ENCODE results near the gene MYL12A.

Gene MYL12A

DNA sequence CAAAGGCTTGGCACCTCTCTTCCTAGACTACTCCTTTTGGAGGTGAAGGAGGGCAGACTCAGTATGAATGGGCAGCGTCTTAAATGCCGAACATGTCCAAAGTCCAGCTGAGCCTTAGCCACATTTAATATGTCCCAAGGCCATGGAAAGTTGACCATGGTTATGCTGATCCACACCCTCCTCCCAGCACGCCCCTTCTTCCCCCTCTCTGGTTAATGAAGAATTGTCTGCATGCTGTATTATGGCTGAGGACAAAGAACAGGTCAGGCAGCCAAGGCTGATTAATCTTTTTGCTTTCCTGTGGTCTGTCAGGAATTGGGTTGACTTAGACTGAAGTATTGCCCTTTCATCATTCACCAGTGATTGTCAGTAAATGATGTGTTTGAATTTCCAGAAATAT lies 22.0 kb upstream of the MYL12A start:
- no peak for DNase-seq (ENCODE audit: low spot score)

DNA sequence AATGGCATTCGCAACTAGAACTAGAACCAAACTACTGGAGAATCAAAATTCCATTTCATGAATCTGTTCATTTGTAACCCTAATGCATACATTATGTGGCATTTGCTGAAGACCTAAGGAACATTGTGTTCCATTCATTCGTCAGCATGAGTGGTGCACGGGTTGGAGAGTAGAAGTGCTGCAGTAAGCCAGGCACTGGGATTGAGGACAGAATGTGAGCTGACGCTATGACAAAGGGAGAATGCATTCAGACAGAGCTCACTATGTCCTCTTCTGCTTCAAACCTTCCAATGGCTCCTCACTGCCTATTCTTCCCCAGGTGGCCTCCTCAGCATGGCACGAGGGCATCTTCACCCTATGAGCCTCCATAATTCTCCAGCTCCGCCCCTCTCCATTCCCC lies 21.6 kb upstream of the MYL12A start:
- DNase-seq (ENCODE audit: low spot score), result no peak

DNA sequence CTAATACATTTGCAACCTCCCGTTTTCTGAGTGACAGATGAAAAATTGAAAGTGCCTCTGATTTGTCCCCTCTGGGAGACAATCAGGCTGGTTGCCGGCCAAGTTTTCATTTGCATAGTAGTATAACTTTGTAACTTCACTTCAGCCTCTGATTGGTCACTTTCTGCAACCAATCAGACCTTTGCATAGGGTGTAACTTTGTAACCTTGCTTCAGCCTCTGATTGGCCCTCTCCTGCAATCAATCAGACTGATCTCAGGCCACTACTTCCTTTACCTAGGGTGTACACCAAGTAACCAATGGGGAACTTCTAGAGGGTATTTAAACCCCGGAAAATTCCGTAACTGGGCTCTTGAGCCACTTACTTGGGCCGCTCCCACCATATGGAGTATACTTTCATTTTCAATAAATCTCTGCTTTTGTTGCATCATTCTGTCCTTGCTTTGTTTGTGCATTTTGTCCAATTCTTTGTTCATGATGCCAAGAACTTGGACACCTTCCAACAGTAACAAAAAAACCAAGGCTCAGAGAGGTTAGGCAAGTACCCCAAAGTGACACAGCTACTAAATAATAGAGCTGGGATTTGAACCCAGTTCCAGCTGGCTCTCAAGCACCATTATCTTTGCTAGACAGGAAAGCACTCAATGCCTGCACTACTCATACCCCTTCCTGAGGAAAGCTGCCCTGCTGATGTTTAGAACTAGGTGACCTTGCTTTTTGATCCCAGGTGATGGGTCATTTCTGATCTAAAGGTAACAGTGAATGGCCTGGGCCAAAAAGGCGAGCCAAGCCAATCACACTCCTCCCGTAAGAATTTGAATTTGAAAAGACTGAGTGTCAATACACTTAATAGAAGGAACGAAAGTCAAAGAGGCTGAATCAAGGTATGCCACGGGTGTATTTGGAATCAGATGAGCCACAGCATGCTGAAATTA lies 16.9 kb upstream of the MYL12A start:
- peak; percentile 37 for DNase-seq (ENCODE audit: low spot score)

GRCh38 chr18:3233004-3233403 lies 14.6 kb upstream of the MYL12A start:
- DNase-seq (ENCODE audit: low spot score), result no peak

GRCh38 chr18:3233433-3234168 lies 14.0 kb upstream of the MYL12A start:
- DNase-seq (ENCODE audit: low spot score), result no peak

GRCh38 chr18:3234457-3234856 lies 13.1 kb upstream of the MYL12A start:
- no peak for DNase-seq (ENCODE audit: low spot score)

- no peak for DNase-seq (ENCODE audit: low spot score)
These were observed 11.8 kb upstream of the MYL12A start for GRCh38 chr18:3235846-3236245.

DNA sequence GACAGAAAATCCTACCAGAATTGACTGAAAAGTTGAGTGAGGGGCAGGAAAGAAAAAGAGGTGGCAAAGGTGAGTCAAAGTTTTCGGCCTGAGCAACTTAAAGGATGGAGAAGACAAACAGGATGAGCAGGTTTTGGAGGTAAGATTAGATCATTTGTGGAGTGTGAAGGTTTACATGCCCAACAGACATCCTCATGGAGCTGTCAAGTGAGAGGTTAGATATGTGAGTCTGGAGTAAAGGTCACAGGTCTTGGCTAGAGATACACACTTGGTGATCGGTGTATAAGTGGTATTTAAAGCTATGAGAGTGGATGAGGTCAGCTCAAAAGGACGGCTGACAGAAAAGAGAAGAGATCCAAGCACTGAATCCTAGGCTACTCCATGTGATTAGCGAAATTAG lies 11.1 kb upstream of the MYL12A start:
- no peak for DNase-seq (ENCODE audit: low spot score)

- no peak for DNase-seq (ENCODE audit: low spot score)
These were observed 8.9 kb upstream of the MYL12A start for GRCh38 chr18:3238742-3239141.

DNA sequence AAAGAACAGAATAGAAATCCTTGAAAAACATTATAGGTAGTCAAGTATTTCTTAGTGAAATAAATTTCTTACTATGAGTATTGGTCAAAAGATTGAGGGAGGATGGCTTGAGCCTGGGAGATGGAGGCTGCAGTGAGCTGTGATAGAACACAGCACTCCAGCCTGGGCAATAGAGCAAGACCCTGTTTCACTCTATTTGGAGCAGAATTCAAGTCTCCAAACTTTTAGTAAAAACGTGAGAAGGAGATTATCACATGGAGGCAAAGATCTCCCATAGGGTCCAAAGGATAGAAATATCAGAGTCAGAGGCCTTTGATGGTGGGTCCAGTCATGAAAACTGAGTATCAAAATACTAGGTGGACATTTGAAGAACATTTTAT lies 2.4 kb upstream of the MYL12A start:
- no peak for DNase-seq (ENCODE audit: low spot score)

DNA sequence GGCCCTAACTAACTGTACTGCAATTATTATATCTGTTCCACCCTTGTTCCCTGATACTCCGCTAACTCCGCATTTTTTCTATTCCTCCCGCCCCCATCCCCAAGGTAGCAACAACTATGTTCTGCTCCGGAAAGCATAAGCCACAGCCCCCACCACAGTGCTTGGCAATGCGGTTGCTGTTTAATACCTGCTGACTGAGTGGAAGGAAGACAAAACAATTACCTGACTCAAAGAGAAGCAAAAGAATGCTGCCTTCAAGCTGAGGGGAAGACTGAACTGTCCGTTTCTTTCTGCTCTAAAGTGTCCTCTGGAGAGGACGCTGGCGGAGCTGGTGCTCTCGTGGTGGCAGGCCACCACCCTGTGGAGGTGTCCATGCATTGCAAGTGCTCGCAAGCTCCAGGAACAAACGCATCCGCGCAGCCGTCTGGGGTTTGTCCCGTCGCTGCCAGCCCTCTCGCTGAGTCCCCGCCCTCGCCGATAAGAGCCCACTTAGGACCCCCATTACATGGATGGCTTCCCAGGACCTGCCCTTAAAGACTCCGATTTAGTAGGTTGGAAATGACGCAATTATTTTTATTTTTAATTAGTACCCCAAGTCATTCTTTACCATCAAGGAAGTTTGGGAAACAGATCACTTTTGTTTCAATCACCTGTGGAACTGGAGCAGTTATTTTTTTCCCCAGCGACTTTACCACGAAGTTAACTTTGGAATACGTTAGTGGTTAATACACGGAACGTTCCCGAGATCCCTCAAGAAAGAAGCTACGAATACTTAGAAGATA lies 1.6 kb upstream of the MYL12A start:
- DNase-seq (ENCODE audit: low spot score), result peak; percentile 79

DNA sequence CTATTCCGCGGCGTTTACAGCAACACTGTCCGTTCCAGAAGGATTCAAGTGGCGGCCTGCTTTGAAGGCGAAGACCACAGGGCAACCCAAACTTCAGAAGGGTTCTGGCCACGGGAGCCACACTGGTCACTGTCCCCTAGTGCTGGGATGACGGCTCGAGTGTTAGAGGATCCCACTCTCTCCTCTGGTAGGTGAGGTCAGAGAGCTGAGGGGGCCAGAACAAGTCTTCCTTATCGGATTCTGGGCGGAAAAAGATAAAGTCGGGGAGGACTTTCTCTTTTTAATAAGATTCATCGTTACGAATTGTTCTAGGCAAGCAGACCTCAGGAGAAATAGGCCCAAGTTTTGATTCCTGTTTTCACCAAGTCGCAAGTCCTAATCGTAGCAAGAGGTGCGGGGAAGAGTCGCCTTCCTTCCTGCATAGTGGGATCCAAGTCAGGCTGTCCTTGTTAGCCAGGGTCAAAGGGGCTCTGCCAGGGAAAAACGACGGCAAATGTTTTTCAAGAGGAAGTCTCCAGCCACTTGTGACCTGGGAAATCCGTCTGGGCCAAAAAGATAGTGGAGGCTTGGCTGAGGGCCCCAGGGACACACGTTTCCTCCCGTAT lies 864 bp upstream of the MYL12A start:
- DNase-seq (ENCODE audit: low spot score), result no peak

GRCh38 chr18:3248062-3248657 lies 559 bp downstream of the MYL12A start:
- DNase-seq (ENCODE audit: low spot score), result peak; percentile 37

GRCh38 chr18:3248658-3249359 lies 1.2 kb downstream of the MYL12A start:
- DNase-seq (ENCODE audit: low spot score), result peak; percentile 27

DNA sequence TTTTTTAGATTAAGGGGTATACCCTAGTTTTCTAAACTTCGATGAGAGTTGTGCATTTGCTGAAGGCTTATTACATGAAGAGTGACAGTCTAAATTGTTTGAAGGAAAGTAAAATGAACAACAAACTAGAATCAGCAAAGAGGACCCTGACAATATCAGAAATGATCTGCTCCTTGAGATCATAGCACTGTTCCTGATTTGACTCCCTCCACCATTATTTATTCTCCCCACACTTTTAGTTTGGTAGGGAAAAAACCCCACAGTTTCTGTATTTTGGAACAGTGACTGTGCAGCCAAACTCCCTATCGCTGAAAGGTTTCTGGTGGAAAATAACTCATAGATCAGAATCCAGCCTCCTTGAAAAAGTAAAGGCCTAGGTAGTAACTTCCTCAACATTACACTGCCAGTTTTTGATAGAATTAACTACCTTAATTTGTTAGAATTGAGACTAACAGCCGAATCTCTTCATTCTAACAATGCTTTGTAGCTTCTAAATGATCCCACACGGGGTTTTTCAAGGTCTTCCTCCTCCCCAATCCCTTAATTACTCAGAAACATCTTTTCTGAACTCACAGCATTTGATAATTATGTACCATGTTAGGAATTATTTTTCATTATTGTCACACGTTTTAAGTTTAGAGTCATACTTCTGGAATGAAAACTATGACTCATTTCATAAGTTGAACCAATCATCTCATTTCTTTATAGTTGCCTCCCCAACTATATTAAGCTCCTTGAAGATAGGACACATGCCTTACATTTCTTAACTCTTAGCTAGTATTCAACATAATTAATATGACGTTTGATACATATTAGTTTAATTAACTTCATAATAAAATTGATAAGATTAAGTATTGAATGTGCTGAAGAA lies 2.9 kb downstream of the MYL12A start:
- DNase-seq (ENCODE audit: low spot score), result peak; percentile 50

GRCh38 chr18:3251249-3251962 lies 3.8 kb downstream of the MYL12A start:
- DNase-seq (ENCODE audit: low spot score), result no peak

- DNase-seq (ENCODE audit: low spot score), result no peak
These were observed 4.3 kb downstream of the MYL12A start for GRCh38 chr18:3251963-3252277.

DNA sequence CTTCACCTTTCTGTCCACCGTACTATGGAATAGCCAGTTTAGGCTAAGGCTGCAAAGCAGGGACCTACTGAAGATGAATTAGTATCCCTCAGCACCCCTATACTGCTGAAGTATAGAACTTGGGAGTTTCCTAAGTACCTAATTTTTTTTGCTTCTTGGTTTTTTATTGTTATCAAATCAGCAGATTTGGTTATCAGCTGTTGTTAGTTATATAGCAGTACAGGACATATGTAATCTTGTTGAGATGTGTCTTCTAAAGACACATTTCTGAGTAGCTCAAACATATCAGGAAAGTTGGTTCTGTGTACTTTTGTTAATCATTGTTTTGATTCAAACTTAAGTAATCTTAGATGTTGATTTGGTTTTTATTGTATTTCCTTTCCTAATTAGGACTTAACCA lies 5.2 kb downstream of the MYL12A start:
- no peak for DNase-seq (ENCODE audit: low spot score)

- DNase-seq (ENCODE audit: low spot score), result no peak
These were observed 7.1 kb downstream of the MYL12A start for GRCh38 chr18:3254725-3255124.

Measured in AG08396 (cell line).